Heart right ventricle (tissue), 16 donors: ENCODE measurements around the gene COA1. TPM values are rescaled to one million over a fixed set of nuclear protein-coding genes. Genes with fewer than 3 reads are reported as not detected.

Source experiments
- ATAC-seq, 8 donors: fragments of 200-7000 bp; cut with Tn5 transposase; one replicate each; pipeline ENCODE4 v1.9.1; 2020; ENCODE audit warnings: mild to moderate bottlenecking in 8 of 8, moderate library complexity in 8 of 8, moderate number of reproducible peaks in 1 of 8
- DNase-seq, 2 donors: peaks; one replicate each; pipeline ENCODE4 v3.0.0-alpha.2; 2020
- H3K27ac ChIP-seq, 10 donors: fragments of 200-600 bp; sonication (generic) in 2 of 10; one replicate each; pipeline versions ENCODE4 v1.5.0 to v1.8.0; 2020 to 2022; ENCODE audit warnings: mild to moderate bottlenecking in 3 of 10
- H3K27me3 ChIP-seq, 7 donors: fragments of 200-600 bp; one replicate each; pipeline ENCODE4 v1.8.0; 2021 to 2022; ENCODE audit warnings: mild to moderate bottlenecking in 2 of 7
- H3K36me3 ChIP-seq, 9 donors: fragments of 200-600 bp; sonication (generic) in 1 of 9; one replicate each; pipeline versions ENCODE4 v1.5.0 to v1.8.0; 2020 to 2022; ENCODE audit warnings: mild to moderate bottlenecking in 2 of 9
- H3K4me1 ChIP-seq, 9 donors: fragments of 200-600 bp; sonication (generic) in 1 of 9; one replicate each; pipeline versions ENCODE4 v1.5.0 to v1.8.0; 2020 to 2022; ENCODE audit warnings: mild to moderate bottlenecking in 4 of 9
- H3K4me3 ChIP-seq, 10 donors: fragments of 200-600 bp; sonication (generic) in 2 of 10; one replicate each; pipeline versions ENCODE4 v1.5.0 to v1.8.0; 2020 to 2022; ENCODE audit warnings: mild to moderate bottlenecking in 7 of 10, moderate library complexity in 2 of 10
- H3K9me3 ChIP-seq, 11 donors: fragments of 200-600 bp in 10 of 11; sonication (generic) in 2 of 11; one replicate each; pipeline versions ENCODE4 v1.5.0 to v1.8.0; 2013 to 2022; ENCODE audit warnings: mild to moderate bottlenecking in 2 of 11, control low read depth in 1 of 11, moderate library complexity in 1 of 11
- CTCF ChIP-seq, 9 donors: fragments of 200-600 bp; sonication (generic) in 2 of 9; IDR thresholded peaks; one replicate each; pipeline versions ENCODE4 v1.5.0 to v1.8.0; 2021 to 2022; ENCODE audit warnings: antibody characterized with exemption in 9 of 9, mild to moderate bottlenecking in 5 of 9, moderate library complexity in 1 of 9
- WGBS, 2 donors: extraction: QIAGEN DNeasy Blood & Tissue Kit; methylation state at CpG; one replicate each; pipeline ENCODE4 v1.1.7; 2013; ENCODE audit warnings: inconsistent platforms in 1 of 2; 5-methylcytosine and 5-hydroxymethylcytosine counted together
- intact Hi-C, 10 donors: fragments of 100-400 bp; cut with DNase I; formaldehyde crosslinking; loops; one replicate each; pipeline versions ENCODE4 v1.11.1 to v1.14.2; 2022
- polyA plus RNA-seq, 2 donors: library from polyadenylated mRNA; stranded (reverse); fragments of 200-250 nt; gene quantifications; one replicate each; pipeline ENCODE4 v1.2.3, GENCODE V29; 2013
- total RNA-seq, 10 donors: library from RNA; stranded (reverse); fragmentation: NEBNext Ultra II Directional in 3 of 10; extraction: Animal tissue kit (Norgen Biotek cat#: 25700) in 3 of 10; gene quantifications; one replicate each; pipeline versions ENCODE4 v1.2.1 to v1.2.4, GENCODE V29; 2021 to 2023
- donor health status: Arrhythmogenic right ventricular cardiomyopathy.
- donor health status: ischemic (EF 13 %, LVEDD 7.1; RV severe dilation, severe dysfunction).
- donor health status: healthy with polysubstance abuse.
- donor health status: DM: no; HTN: yes; CAD: no.
- donor health status: DM: no; HTN: no; CAD: no.
- donor health status: ischemic (EF 25% LVEDD 6.9; RV normal size, moderate dysfunction).
- donor health status: ischemic (EF 25% LVEDD 5.7; RV mildly dilated, moderate dysfunction).
- donor health status: healthy.
- donor health status: DM: yes; HTN: yes; CAD: no.
- donor health status: Ischemic cardiomyopathy.
- donor health status: ischemic (EF 35%, LVEDD 5.7; RV mildly dilated, moderate dysfunction).
- donor health status: nonischemic (EF 11% LVEDD 7.7; RV severe dilation, severe dysfunction).
- donor health status: DM: yes; HTN: yes; CAD: no.
- donor health status: PGD.
- donor health status: ischemic (EF 29% LVEDD 5.4; RV normal size, mild dysfunction).
- donor health status: nonischemic (EF 23%, LVEDD 6.1; RV moderate dilation, normal function).

COA1 gene
- total and polyA plus RNA-seq, 12 donors, result 52.1 to 83.3 (median 75.4) TPM

- 85 to 89% methylated on average over 1 of the region's 1 CpG for WGBS, 2 donors
These were observed 27.2 kb upstream of the COA1 start for GRCh38 chr7:43756368-43757072.

GRCh38 chr7:43754596-43754995 is 25.3 kb upstream of the COA1 start:
- Histone ChIP-seq H3K27me3 (peaks cover 0 to 2% (median 0%) of the 10 kb centered on the region in 7 donors), H3K4me1 (peaks cover 0 to 59% (median 6%) of the 10 kb centered on the region in 9 donors), H3K9me3 (no peaks in the 10 kb centered on the region), H3K36me3 (no peaks in the 10 kb centered on the region), H3K4me3 (no peak overlapping the region), H3K27ac (no peak overlapping the region)
- ATAC-seq, result no peak
- DNase-seq, result no peak
- intact Hi-C loops, result loop anchor here in 1 of 10 donors (5.0 kb wide), 1 partner anchor 602 kb away; no protein-coding TSS in a partner anchor
- WGBS, 2 donors, result 61 to 74% methylated on average over 4 of the region's 4 CpGs
- no peak for TF ChIP-seq CTCF (IDR thresholded peaks at IDR 0.05)

More at GRCh38 chr7:43756368-43757072, 27.2 kb upstream of the COA1 start:
- Histone ChIP-seq H3K4me3 (no peak overlapping the region), H3K36me3 (no peaks in the 10 kb centered on the region), H3K27ac (peak overlapping the region in 1 of 10 donors; percentile 58), H3K27me3 (no peaks in the 10 kb centered on the region), H3K4me1 (peaks cover 0 to 64% (median 11%) of the 10 kb centered on the region in 9 donors), H3K9me3 (no peaks in the 10 kb centered on the region)
- intact Hi-C loops, result no loop called here
- TF ChIP-seq CTCF (IDR thresholded peaks at IDR 0.05), result no peak
- peak in 3 of 8 donors; percentile 20 to 41 (median 23) for ATAC-seq
- DNase-seq, result no peak

GRCh38 chr7:43753843-43754242 is 24.5 kb upstream of the COA1 start:
- peaks cover 0 to 53% (median 2%) of the 10 kb centered on the region in 9 donors for H3K4me1 ChIP-seq
- intact Hi-C loops, result loop anchor here in 1 of 10 donors (5.0 kb wide), 1 partner anchor 602 kb away; no protein-coding TSS in a partner anchor
- H3K27ac ChIP-seq, result no peak overlapping the region
- H3K9me3 ChIP-seq, result no peaks in the 10 kb centered on the region
- no peaks in the 10 kb centered on the region for H3K36me3 ChIP-seq
- ATAC-seq, result no peak
- no peak overlapping the region for H3K4me3 ChIP-seq
- no peak for DNase-seq
- WGBS, 2 donors, result 89 to 93% methylated on average over 3 of the region's 3 CpGs
- peaks cover 0 to 5% (median 0%) of the 10 kb centered on the region in 7 donors for H3K27me3 ChIP-seq
- no peak for TF ChIP-seq CTCF (IDR thresholded peaks at IDR 0.05)

- Histone ChIP-seq H3K27me3 (peaks cover 0 to 5% (median 0%) of the 10 kb centered on the region in 7 donors), H3K4me1 (peaks cover 0 to 53% (median 2%) of the 10 kb centered on the region in 9 donors), H3K4me3 (no peak overlapping the region), H3K9me3 (no peaks in the 10 kb centered on the region), H3K27ac (no peak overlapping the region), H3K36me3 (no peaks in the 10 kb centered on the region)
- WGBS, 2 donors, result 58 to 83% methylated on average over 1 of the region's 1 CpG
- ATAC-seq (no peak), DNase-seq (no peak)
- intact Hi-C loops, result loop anchor here in 1 of 10 donors (5.0 kb wide), 1 partner anchor 601 kb away; no protein-coding TSS in a partner anchor
- no peak for TF ChIP-seq CTCF (IDR thresholded peaks at IDR 0.05)
These were observed 24.0 kb upstream of the COA1 start for GRCh38 chr7:43753271-43753810.
